ENCODE data around the gene HNRNPH2. TPM values are rescaled to one million over a fixed set of nuclear protein-coding genes. Genes with fewer than 3 reads are reported as not detected.

Gene HNRNPH2
- total and polyA plus RNA-seq, 7 donors = 43.7 to 101 (median 62.8) TPM

GRCh38 chrX:101417190-101417589, 9.2 kb downstream of the HNRNPH2 start:
- H3K36me3 ChIP-seq (ENCODE audit: insufficient read depth in 1 of 2, low read depth in 1 of 2) = peaks cover 0 to 15% of the 10 kb centered on the region in 2 donors
- no peak overlapping the region for H3K27ac ChIP-seq
- H3K9me3 ChIP-seq = no peaks in the 10 kb centered on the region
- peaks cover 4% of the 10 kb centered on the region for H3K4me1 ChIP-seq
- DNase-seq = no peak
- H3K4me3 ChIP-seq = no peak overlapping the region
- intact Hi-C loops (cut with DNase I) = loop anchor here (5.0 to 10.0 kb wide), 5 partner anchors 135 to 508 kb away; partner anchors contain the start of gene ARMCX1 (in 1 of the 2)
- H3K27me3 ChIP-seq (ENCODE audit: insufficient read depth in 3 of 3, low read length in 2 of 3) = peaks cover 0 to 16% (median 0%) of the 10 kb centered on the region in 3 donors
- ATAC-seq = no peak
- no peak for TF ChIP-seq CTCF (IDR thresholded peaks at IDR 0.05)
- WGBS, 3 donors = 67 to 84% (median 78%) methylated on average over 4 of the region's 4 CpGs

- no peak for TF ChIP-seq CTCF (IDR thresholded peaks at IDR 0.05)
- peak overlapping the region; percentile 66 for H3K4me3 ChIP-seq
- WGBS, 3 donors = 1 to 19% (median 2%) methylated on average over 16 to 55 of the region's 56 CpGs
- intact Hi-C loops (cut with DNase I) = loop anchor here (5.0 to 10.0 kb wide), 5 partner anchors 134 to 507 kb away; partner anchors contain the start of gene ARMCX1 (in 1 of the 2)
- DNase-seq (peak; percentile 62 to 81), ATAC-seq (peak; percentile 74 to 84 (median 80))
- H3K36me3 ChIP-seq (ENCODE audit: insufficient read depth in 1 of 2, low read depth in 1 of 2) = peaks cover 0 to 5% of the 10 kb centered on the region in 2 donors
- H3K9me3 ChIP-seq = no peaks in the 10 kb centered on the region
- H3K27ac ChIP-seq = peak overlapping the region; percentile 84
- no peaks in the 10 kb centered on the region for H3K4me1 ChIP-seq
- H3K27me3 ChIP-seq (ENCODE audit: insufficient read depth in 3 of 3, low read length in 2 of 3) = peaks cover 0 to 16% (median 0%) of the 10 kb centered on the region in 3 donors
Measured at GRCh38 chrX:101417981-101418841, 10.2 kb downstream of the HNRNPH2 start.

- Histone ChIP-seq H3K27me3 (ENCODE audit: insufficient read depth in 3 of 3, low read length in 2 of 3) (peaks cover 0 to 16% (median 0%) of the 10 kb centered on the region in 3 donors), H3K9me3 (no peaks in the 10 kb centered on the region), H3K36me3 (ENCODE audit: insufficient read depth in 1 of 2, low read depth in 1 of 2) (peaks cover 0 to 15% of the 10 kb centered on the region in 2 donors), H3K4me3 (peak overlapping the region; percentile 66), H3K4me1 (no peaks in the 10 kb centered on the region), H3K27ac (no peak overlapping the region)
- WGBS, 3 donors = 58 to 95% (median 71%) methylated on average over 2 of the region's 2 CpGs
- TF ChIP-seq CTCF (IDR thresholded peaks at IDR 0.05) = no peak
- no peak for DNase-seq
- no peak for ATAC-seq
- intact Hi-C loops (cut with DNase I) = loop anchor here (5.0 to 10.0 kb wide), 5 partner anchors 133 to 505 kb away; partner anchors contain the start of gene ARMCX1 (in 1 of the 2)
Measured at GRCh38 chrX:101419489-101419888, 11.5 kb downstream of the HNRNPH2 start.

- TF ChIP-seq CTCF (IDR thresholded peaks at IDR 0.05) = no peak
- intact Hi-C loops (cut with DNase I) = no loop called here
- peaks cover 5% of the 10 kb centered on the region for H3K9me3 ChIP-seq
- H3K27me3 ChIP-seq (ENCODE audit: insufficient read depth in 3 of 3, low read length in 2 of 3) = no peaks in the 10 kb centered on the region
- H3K4me1 ChIP-seq = no peaks in the 10 kb centered on the region
- peaks cover 0 to 26% of the 10 kb centered on the region in 2 donors for H3K36me3 ChIP-seq (ENCODE audit: insufficient read depth in 1 of 2, low read depth in 1 of 2)
- 85 to 100% (median 96%) methylated on average over 2 of the region's 2 CpGs for WGBS, 3 donors
- H3K4me3 ChIP-seq = no peak overlapping the region
- ATAC-seq (no peak), DNase-seq (no peak)
- H3K27ac ChIP-seq = no peak overlapping the region
Measured at GRCh38 chrX:101427954-101428353, 19.9 kb downstream of the HNRNPH2 start.
